ENCODE results near the gene SSTR4.
"Not testable (repeated sequence)": the region's sequence is repeated elsewhere in the genome, so short reads cannot be mapped to it uniquely, and the experiment has no call there.

Gene SSTR4

GRCh38 chr20:23020230-23021018 is 14.7 kb upstream of the SSTR4 start:
- Histone ChIP-seq H3K36me3 (ENCODE audit: insufficient read depth, low read length) (no peaks in the 10 kb centered on the region), H3K4me1 (ENCODE audit: insufficient read depth, low read length) (no peaks in the 10 kb centered on the region), H3K4me3 (ENCODE audit: low read depth in 1 of 2, low read length in 2 of 2) (no peak overlapping the region), H3K27ac (ENCODE audit: low read depth, low read length) (no peak overlapping the region), H3K9me3 (ENCODE audit: low read length) (no peaks in the 10 kb centered on the region), H3K27me3 (ENCODE audit: control insufficient read depth in 1 of 2, insufficient read depth in 2 of 2, low read length in 2 of 2) (no peaks in the 10 kb centered on the region), H3K9ac (ENCODE audit: low read length) (no peak overlapping the region)

GRCh38 chr20:23021541-23021940 is 13.6 kb upstream of the SSTR4 start:
- no peaks in the 10 kb centered on the region for H3K9me3 ChIP-seq (ENCODE audit: low read length)
- no peaks in the 10 kb centered on the region for H3K36me3 ChIP-seq (ENCODE audit: insufficient read depth, low read length)
- no peak overlapping the region for H3K9ac ChIP-seq (ENCODE audit: low read length)
- no peak overlapping the region for H3K4me3 ChIP-seq (ENCODE audit: low read depth in 1 of 2, low read length in 2 of 2)
- H3K27ac ChIP-seq (ENCODE audit: low read depth, low read length) = no peak overlapping the region
- H3K27me3 ChIP-seq (ENCODE audit: control insufficient read depth in 1 of 2, insufficient read depth in 2 of 2, low read length in 2 of 2) = no peaks in the 10 kb centered on the region
- H3K4me1 ChIP-seq (ENCODE audit: insufficient read depth, low read length) = no peaks in the 10 kb centered on the region

- Histone ChIP-seq H3K9me3 (ENCODE audit: low read length) (no peaks in the 10 kb centered on the region), H3K27ac (ENCODE audit: low read depth, low read length) (no peak overlapping the region), H3K9ac (ENCODE audit: low read length) (no peak overlapping the region)
Measured at GRCh38 chr20:23021951-23022350, 13.2 kb upstream of the SSTR4 start.

GRCh38 chr20:23022849-23023248 is 12.3 kb upstream of the SSTR4 start:
- Histone ChIP-seq H3K9me3 (ENCODE audit: low read length) (no peaks in the 10 kb centered on the region), H3K9ac (ENCODE audit: low read length) (no peak overlapping the region)

More at GRCh38 chr20:23021951-23022350, 13.2 kb upstream of the SSTR4 start:
- Histone ChIP-seq H3K4me3 (ENCODE audit: low read depth in 1 of 2, low read length in 2 of 2) (no peak overlapping the region), H3K4me1 (ENCODE audit: insufficient read depth, low read length) (no peaks in the 10 kb centered on the region), H3K27me3 (ENCODE audit: control insufficient read depth in 1 of 2, insufficient read depth in 2 of 2, low read length in 2 of 2) (no peaks in the 10 kb centered on the region), H3K36me3 (ENCODE audit: insufficient read depth, low read length) (no peaks in the 10 kb centered on the region)

GRCh38 chr20:23023621-23024177 is 11.4 kb upstream of the SSTR4 start:
- H3K27ac ChIP-seq (ENCODE audit: low read depth, low read length) = no peak overlapping the region
- H3K4me3 ChIP-seq (ENCODE audit: low read depth in 1 of 2, low read length in 2 of 2) = no peak overlapping the region
- no peak overlapping the region for H3K9ac ChIP-seq (ENCODE audit: low read length)
- H3K9me3 ChIP-seq (ENCODE audit: low read length) = no peaks in the 10 kb centered on the region
- H3K4me1 ChIP-seq (ENCODE audit: insufficient read depth, low read length) = no peaks in the 10 kb centered on the region
- H3K27me3 ChIP-seq (ENCODE audit: control insufficient read depth in 1 of 2, insufficient read depth in 2 of 2, low read length in 2 of 2) = no peaks in the 10 kb centered on the region
- no peaks in the 10 kb centered on the region for H3K36me3 ChIP-seq (ENCODE audit: insufficient read depth, low read length)

More at GRCh38 chr20:23022849-23023248, 12.3 kb upstream of the SSTR4 start:
- no peak overlapping the region for H3K4me3 ChIP-seq (ENCODE audit: low read depth in 1 of 2, low read length in 2 of 2)
- no peaks in the 10 kb centered on the region for H3K4me1 ChIP-seq (ENCODE audit: insufficient read depth, low read length)
- no peak overlapping the region for H3K27ac ChIP-seq (ENCODE audit: low read depth, low read length)
- H3K27me3 ChIP-seq (ENCODE audit: control insufficient read depth in 1 of 2, insufficient read depth in 2 of 2, low read length in 2 of 2) = no peaks in the 10 kb centered on the region
- H3K36me3 ChIP-seq (ENCODE audit: insufficient read depth, low read length) = no peaks in the 10 kb centered on the region

GRCh38 chr20:23024701-23025100 is 10.4 kb upstream of the SSTR4 start:
- Histone ChIP-seq H3K9me3 (ENCODE audit: low read length) (no peaks in the 10 kb centered on the region), H3K36me3 (ENCODE audit: insufficient read depth, low read length) (no peaks in the 10 kb centered on the region), H3K27me3 (ENCODE audit: control insufficient read depth in 1 of 2, insufficient read depth in 2 of 2, low read length in 2 of 2) (no peaks in the 10 kb centered on the region), H3K27ac (ENCODE audit: low read depth, low read length) (no peak overlapping the region), H3K4me3 (ENCODE audit: low read depth in 1 of 2, low read length in 2 of 2) (no peak overlapping the region), H3K4me1 (ENCODE audit: insufficient read depth, low read length) (no peaks in the 10 kb centered on the region), H3K9ac (ENCODE audit: low read length) (no peak overlapping the region)

GRCh38 chr20:23025503-23025902 is 9.6 kb upstream of the SSTR4 start:
- not testable (repeated sequence) for H3K36me3 ChIP-seq (ENCODE audit: insufficient read depth, low read length); H3K4me3 ChIP-seq (ENCODE audit: low read depth in 1 of 2, low read length in 2 of 2)

GRCh38 chr20:23027721-23028120 is 7.4 kb upstream of the SSTR4 start:
- Histone ChIP-seq H3K36me3 (ENCODE audit: insufficient read depth, low read length) (no peaks in the 10 kb centered on the region), H3K4me1 (ENCODE audit: insufficient read depth, low read length) (no peaks in the 10 kb centered on the region), H3K27ac (ENCODE audit: low read depth, low read length) (no peak overlapping the region), H3K27me3 (ENCODE audit: control insufficient read depth in 1 of 2, insufficient read depth in 2 of 2, low read length in 2 of 2) (no peaks in the 10 kb centered on the region), H3K9ac (ENCODE audit: low read length) (no peak overlapping the region), H3K4me3 (ENCODE audit: low read depth in 1 of 2, low read length in 2 of 2) (no peak overlapping the region), H3K9me3 (ENCODE audit: low read length) (no peaks in the 10 kb centered on the region)

More at GRCh38 chr20:23025503-23025902, 9.6 kb upstream of the SSTR4 start:
- H3K27ac ChIP-seq (ENCODE audit: low read depth, low read length); H3K9ac ChIP-seq (ENCODE audit: low read length); H3K9me3 ChIP-seq (ENCODE audit: low read length); H3K27me3 ChIP-seq (ENCODE audit: control insufficient read depth in 1 of 2, insufficient read depth in 2 of 2, low read length in 2 of 2); H3K4me1 ChIP-seq (ENCODE audit: insufficient read depth, low read length): not testable (repeated sequence)

- Histone ChIP-seq H3K9ac (ENCODE audit: low read length) (no peak overlapping the region), H3K4me3 (ENCODE audit: low read depth in 1 of 2, low read length in 2 of 2) (no peak overlapping the region), H3K27me3 (ENCODE audit: control insufficient read depth in 1 of 2, insufficient read depth in 2 of 2, low read length in 2 of 2) (no peaks in the 10 kb centered on the region), H3K27ac (ENCODE audit: low read depth, low read length) (no peak overlapping the region), H3K9me3 (ENCODE audit: low read length) (no peaks in the 10 kb centered on the region), H3K36me3 (ENCODE audit: insufficient read depth, low read length) (no peaks in the 10 kb centered on the region), H3K4me1 (ENCODE audit: insufficient read depth, low read length) (no peaks in the 10 kb centered on the region)
Measured at GRCh38 chr20:23028392-23028791, 6.7 kb upstream of the SSTR4 start.

GRCh38 chr20:23029324-23029723 is 5.8 kb upstream of the SSTR4 start:
- H3K27ac ChIP-seq (ENCODE audit: low read depth, low read length) = no peak overlapping the region
- H3K9ac ChIP-seq (ENCODE audit: low read length) = no peak overlapping the region
- no peaks in the 10 kb centered on the region for H3K4me1 ChIP-seq (ENCODE audit: insufficient read depth, low read length)
- no peaks in the 10 kb centered on the region for H3K36me3 ChIP-seq (ENCODE audit: insufficient read depth, low read length)
- no peaks in the 10 kb centered on the region for H3K9me3 ChIP-seq (ENCODE audit: low read length)
- no peaks in the 10 kb centered on the region for H3K27me3 ChIP-seq (ENCODE audit: control insufficient read depth in 1 of 2, insufficient read depth in 2 of 2, low read length in 2 of 2)
- no peak overlapping the region for H3K4me3 ChIP-seq (ENCODE audit: low read depth in 1 of 2, low read length in 2 of 2)

- Histone ChIP-seq H3K27ac (ENCODE audit: low read depth, low read length) (no peak overlapping the region), H3K27me3 (ENCODE audit: control insufficient read depth in 1 of 2, insufficient read depth in 2 of 2, low read length in 2 of 2) (peaks cover 0 to 15% of the 10 kb centered on the region in 2 donors), H3K36me3 (ENCODE audit: insufficient read depth, low read length) (no peaks in the 10 kb centered on the region), H3K9ac (ENCODE audit: low read length) (no peak overlapping the region), H3K9me3 (ENCODE audit: low read length) (no peaks in the 10 kb centered on the region), H3K4me3 (ENCODE audit: low read depth in 1 of 2, low read length in 2 of 2) (no peak overlapping the region), H3K4me1 (ENCODE audit: insufficient read depth, low read length) (no peaks in the 10 kb centered on the region)
Measured at GRCh38 chr20:23031346-23031745, 3.8 kb upstream of the SSTR4 start.

Measured in muscle layer of colon (tissue), 2 donors.